PFSK-1 (cell line): Measurements from ENCODE around the gene CHD5.

Source experiments
- FOXP2 ChIP-seq: optimal IDR thresholded peaks from 2 replicates; pipeline ENCODE3; 2011; ENCODE audit warnings: borderline replicate concordance, control low read depth, inconsistent platforms; ENCODE audit not compliant: insufficient read depth; ENCODE audit errors: extremely low read length, extremely low read depth
- POLR2AphosphoS5 ChIP-seq: IDR thresholded peaks from 2 replicates; pipeline ENCODE4 v1.6.1; 2012; ENCODE audit warnings: low read depth, mild to moderate bottlenecking, control low read depth, low read length, moderate library complexity
- SIN3A ChIP-seq: IDR thresholded peaks from 2 replicates; pipeline ENCODE4 v1.6.1; 2012; ENCODE audit warnings: mild to moderate bottlenecking, low read length, moderate library complexity, borderline replicate concordance; ENCODE audit not compliant: insufficient read depth
- TAF1 ChIP-seq: IDR thresholded peaks from 2 replicates; pipeline ENCODE4 v1.6.1; 2012; ENCODE audit warnings: low read length, control low read depth, borderline replicate concordance; ENCODE audit not compliant: insufficient read depth
- TF ChIP-seq, protein P1 (sequence below), 2 experiments: IDR thresholded peaks; 2 replicates each; pipeline versions ENCODE4 v1.6.1 to v1.8.0; 2011 to 2012; ENCODE audit warnings: low read depth in 2 of 2, low read length in 2 of 2, control low read depth in 1 of 2, inconsistent platforms in 1 of 2, mild to moderate bottlenecking in 1 of 2, moderate library complexity in 1 of 2; ENCODE audit not compliant: insufficient read depth in 1 of 2

Gene CHD5

GRCh38 chr1:6170116-6170741 lies 9.9 kb downstream of the CHD5 start:
- TF ChIP-seq TAF1 (no peak), FOXP2 (no peak), SIN3A (no peak), POLR2AphosphoS5 (no peak)
- TF ChIP-seq, protein P1, sequence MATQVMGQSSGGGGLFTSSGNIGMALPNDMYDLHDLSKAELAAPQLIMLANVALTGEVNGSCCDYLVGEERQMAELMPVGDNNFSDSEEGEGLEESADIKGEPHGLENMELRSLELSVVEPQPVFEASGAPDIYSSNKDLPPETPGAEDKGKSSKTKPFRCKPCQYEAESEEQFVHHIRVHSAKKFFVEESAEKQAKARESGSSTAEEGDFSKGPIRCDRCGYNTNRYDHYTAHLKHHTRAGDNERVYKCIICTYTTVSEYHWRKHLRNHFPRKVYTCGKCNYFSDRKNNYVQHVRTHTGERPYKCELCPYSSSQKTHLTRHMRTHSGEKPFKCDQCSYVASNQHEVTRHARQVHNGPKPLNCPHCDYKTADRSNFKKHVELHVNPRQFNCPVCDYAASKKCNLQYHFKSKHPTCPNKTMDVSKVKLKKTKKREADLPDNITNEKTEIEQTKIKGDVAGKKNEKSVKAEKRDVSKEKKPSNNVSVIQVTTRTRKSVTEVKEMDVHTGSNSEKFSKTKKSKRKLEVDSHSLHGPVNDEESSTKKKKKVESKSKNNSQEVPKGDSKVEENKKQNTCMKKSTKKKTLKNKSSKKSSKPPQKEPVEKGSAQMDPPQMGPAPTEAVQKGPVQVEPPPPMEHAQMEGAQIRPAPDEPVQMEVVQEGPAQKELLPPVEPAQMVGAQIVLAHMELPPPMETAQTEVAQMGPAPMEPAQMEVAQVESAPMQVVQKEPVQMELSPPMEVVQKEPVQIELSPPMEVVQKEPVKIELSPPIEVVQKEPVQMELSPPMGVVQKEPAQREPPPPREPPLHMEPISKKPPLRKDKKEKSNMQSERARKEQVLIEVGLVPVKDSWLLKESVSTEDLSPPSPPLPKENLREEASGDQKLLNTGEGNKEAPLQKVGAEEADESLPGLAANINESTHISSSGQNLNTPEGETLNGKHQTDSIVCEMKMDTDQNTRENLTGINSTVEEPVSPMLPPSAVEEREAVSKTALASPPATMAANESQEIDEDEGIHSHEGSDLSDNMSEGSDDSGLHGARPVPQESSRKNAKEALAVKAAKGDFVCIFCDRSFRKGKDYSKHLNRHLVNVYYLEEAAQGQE (IDR thresholded peaks at IDR 0.05; ENCODE audit: insufficient read depth in 1 of 2, low read depth in 2 of 2, low read length in 2 of 2), result no peak

DNA sequence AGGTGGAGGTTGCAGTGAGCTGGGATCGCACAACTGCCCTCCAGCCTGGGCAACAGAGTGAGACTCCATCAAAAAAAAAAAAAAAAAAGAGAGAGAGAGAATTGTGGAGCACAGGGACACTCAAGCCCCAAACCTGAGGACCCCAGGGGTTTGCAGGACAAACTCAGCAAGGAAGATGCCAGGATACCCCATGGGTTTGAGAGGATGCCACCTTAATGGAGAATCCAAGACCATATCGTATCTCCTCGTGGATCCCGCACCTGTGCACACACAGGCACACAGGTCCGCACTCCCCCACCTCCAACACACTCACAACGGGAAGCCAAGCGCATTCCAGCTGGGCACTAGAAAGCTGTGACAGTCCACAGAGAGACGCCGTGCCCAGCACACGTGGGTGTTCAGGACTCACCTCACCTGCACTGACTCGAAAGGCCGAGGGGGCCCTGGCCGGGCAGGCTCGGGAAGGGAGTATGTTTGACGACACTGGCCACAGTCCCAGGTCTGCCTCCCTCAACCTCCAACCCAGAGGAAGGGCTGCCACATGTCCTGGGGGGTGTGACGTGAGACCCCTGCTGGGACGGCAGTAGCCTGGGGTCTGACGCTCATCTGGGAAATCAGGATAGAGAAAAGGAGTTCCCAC lies 11.1 kb downstream of the CHD5 start:
- TF ChIP-seq TAF1 (no peak), SIN3A (no peak), POLR2AphosphoS5 (no peak), FOXP2 (no peak)
- TF ChIP-seq, protein P1 (IDR thresholded peaks at IDR 0.05; ENCODE audit: insufficient read depth in 1 of 2, low read depth in 2 of 2, low read length in 2 of 2), result no peak

GRCh38 chr1:6167391-6168303 lies 12.5 kb downstream of the CHD5 start:
- TF ChIP-seq TAF1 (no peak), POLR2AphosphoS5 (no peak), FOXP2 (no peak), SIN3A (no peak)
- TF ChIP-seq, protein P1 (IDR thresholded peaks at IDR 0.05; ENCODE audit: insufficient read depth in 1 of 2, low read depth in 2 of 2, low read length in 2 of 2), result no peak

DNA sequence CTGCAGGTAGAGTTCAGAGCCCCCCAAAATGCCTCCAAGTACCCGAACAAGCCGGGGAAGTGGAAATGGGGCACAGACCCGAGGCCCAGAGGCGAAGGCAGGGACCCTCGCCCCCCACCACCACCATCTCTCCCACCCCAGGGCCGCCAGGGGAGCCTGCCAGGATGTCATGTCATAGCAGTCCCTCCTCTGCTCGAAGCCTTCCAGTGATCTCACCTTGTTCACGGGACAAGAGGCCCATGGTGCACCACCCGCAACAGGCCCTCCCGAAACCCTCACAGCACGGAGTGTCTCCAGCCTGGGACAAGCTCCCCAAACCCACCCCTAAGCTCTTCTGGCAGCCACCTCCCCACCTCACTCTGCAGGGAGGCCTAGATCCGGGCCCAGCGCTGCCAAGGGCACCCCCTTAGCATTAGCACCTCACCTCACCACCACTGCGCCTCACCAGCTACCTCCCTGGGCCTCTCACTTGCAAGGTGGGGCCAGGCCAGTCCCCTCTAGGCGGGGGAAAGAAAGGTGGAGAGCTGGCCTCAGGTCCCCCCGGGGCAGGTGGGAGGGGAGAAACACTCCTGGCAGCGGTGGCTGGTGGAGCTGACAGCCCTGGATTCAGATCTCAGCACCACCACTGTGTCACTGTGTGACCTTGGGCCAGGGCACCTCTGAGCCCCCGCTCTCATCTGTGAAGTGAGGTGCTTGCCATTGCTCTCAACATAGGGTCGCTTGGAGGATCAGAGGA lies 13.3 kb downstream of the CHD5 start:
- no peak for TF ChIP-seq SIN3A
- TF ChIP-seq, protein P1 (IDR thresholded peaks at IDR 0.05; ENCODE audit: insufficient read depth in 1 of 2, low read depth in 2 of 2, low read length in 2 of 2), result no peak
- no peak for TF ChIP-seq POLR2AphosphoS5
- TF ChIP-seq FOXP2, result no peak
- no peak for TF ChIP-seq TAF1
